Measurements from ENCODE around the gene RNF13. TPM values are rescaled to one million over a fixed set of nuclear protein-coding genes. Genes with fewer than 3 reads are reported as not detected.

RNF13 gene
- total RNA-seq, 2 donors from 2014 or later = 41.3 to 49.1 TPM

DNA sequence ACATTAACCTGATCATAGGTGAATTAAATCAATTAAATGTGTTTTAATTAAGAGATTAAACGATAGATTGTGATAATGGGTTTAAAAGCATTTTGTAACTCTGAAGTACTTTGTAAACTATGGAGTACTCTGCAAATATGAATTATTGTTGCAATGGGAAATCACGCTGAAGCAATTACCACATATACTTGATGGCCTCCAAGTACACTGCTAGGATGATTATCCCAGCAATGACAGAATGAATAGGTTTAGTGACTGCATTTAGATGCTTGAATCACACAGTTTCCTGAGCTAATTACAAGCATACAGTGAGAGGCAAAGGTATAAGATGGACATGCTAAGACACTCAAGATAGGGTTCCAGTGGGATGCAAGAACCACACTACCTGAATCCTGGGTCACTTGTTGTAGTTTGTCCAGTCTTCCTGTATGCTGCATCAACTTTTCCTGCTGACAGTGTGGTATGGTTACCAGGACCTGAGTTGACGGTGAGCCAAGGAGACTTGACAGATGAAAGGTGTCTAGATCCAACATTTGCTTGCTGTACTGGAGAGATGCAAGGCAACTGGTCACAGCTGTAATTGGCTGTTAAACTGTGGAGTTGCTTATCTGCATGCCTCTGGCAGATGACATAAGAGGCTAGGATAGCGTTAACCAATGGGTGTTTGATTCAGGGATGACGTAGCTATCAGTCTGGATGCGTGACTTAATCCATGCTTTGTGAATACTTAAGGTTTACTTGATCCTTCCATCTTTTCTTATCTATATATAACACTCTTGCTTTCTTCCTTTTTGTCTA lies 38.0 kb downstream of the RNF13 start:
- intact Hi-C loops (cut with DNase I) = no loop called here
- no peaks in the 10 kb centered on the region for H3K27me3 ChIP-seq

DNA sequence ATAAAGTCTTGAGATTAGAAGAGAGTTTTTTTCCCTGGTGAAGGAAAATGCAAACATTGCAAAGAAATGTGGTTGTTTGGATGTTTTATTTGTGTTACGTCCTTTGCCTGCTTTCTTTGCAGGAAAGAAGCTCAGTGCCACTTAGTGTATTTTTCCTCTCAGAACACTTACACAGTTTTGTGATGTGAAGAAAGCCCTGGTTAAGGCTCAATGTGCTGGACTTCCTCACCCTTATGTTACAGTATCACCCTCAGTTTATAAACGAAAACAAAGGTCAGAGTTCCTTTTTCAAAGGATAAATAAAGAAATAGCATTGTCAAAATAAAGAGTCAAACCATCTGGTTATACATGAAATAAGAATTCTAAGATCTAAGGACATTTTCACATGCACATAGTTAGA lies 45.9 kb downstream of the RNF13 start:
- Histone ChIP-seq H3K36me3 (no peaks in the 10 kb centered on the region), H3K9ac (ENCODE audit: low read depth in 2 of 2, low read length in 2 of 2) (no peak overlapping the region), H3K9me3 (no peaks in the 10 kb centered on the region), H3K4me1 (no peaks in the 10 kb centered on the region), H3K4me3 (no peak overlapping the region), H3K27ac (no peak overlapping the region), H3K27me3 (no peaks in the 10 kb centered on the region)
- DNase-seq = no peak
- TF ChIP-seq, protein P1, sequence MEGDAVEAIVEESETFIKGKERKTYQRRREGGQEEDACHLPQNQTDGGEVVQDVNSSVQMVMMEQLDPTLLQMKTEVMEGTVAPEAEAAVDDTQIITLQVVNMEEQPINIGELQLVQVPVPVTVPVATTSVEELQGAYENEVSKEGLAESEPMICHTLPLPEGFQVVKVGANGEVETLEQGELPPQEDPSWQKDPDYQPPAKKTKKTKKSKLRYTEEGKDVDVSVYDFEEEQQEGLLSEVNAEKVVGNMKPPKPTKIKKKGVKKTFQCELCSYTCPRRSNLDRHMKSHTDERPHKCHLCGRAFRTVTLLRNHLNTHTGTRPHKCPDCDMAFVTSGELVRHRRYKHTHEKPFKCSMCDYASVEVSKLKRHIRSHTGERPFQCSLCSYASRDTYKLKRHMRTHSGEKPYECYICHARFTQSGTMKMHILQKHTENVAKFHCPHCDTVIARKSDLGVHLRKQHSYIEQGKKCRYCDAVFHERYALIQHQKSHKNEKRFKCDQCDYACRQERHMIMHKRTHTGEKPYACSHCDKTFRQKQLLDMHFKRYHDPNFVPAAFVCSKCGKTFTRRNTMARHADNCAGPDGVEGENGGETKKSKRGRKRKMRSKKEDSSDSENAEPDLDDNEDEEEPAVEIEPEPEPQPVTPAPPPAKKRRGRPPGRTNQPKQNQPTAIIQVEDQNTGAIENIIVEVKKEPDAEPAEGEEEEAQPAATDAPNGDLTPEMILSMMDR (IDR thresholded peaks at IDR 0.05) = no peak
- intact Hi-C loops (cut with DNase I) = no loop called here

More for the DNA sequence above, 38.0 kb downstream of the RNF13 start:
- TF ChIP-seq, protein P1 (IDR thresholded peaks at IDR 0.05) = no peak
- Histone ChIP-seq H3K27ac (no peak overlapping the region), H3K4me3 (no peak overlapping the region), H3K9ac (ENCODE audit: low read depth in 2 of 2, low read length in 2 of 2) (no peak overlapping the region), H3K9me3 (no peaks in the 10 kb centered on the region), H3K36me3 (no peaks in the 10 kb centered on the region), H3K4me1 (no peaks in the 10 kb centered on the region)
- no peak for DNase-seq

DNA sequence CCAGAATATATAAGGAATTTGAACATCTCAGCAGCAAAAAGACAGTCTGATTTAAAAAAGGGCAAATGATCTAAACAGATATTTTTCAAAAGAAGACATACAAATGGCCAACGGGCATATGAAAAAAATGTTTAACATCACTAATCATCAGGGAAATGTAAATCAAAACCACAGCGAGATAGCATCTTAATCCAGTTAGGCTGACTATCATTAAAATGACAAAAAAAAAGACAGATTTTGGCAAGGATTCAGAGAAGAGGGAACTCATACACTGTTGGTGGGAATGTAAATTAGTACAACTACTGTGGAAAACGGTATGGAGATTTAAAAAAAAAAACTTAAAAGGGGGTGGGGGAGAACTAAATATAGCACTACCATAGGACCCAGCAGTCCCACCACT lies 47.9 kb downstream of the RNF13 start:
- H3K9me3 ChIP-seq = no peaks in the 10 kb centered on the region
- no peaks in the 10 kb centered on the region for H3K4me1 ChIP-seq
- no peak for DNase-seq
- H3K36me3 ChIP-seq = no peaks in the 10 kb centered on the region
- no peaks in the 10 kb centered on the region for H3K27me3 ChIP-seq
- no peak overlapping the region for H3K9ac ChIP-seq (ENCODE audit: low read depth in 2 of 2, low read length in 2 of 2)
- no peak overlapping the region for H3K4me3 ChIP-seq
- TF ChIP-seq, protein P1 (IDR thresholded peaks at IDR 0.05) = no peak
- H3K27ac ChIP-seq = no peak overlapping the region
- intact Hi-C loops (cut with DNase I) = no loop called here

DNA sequence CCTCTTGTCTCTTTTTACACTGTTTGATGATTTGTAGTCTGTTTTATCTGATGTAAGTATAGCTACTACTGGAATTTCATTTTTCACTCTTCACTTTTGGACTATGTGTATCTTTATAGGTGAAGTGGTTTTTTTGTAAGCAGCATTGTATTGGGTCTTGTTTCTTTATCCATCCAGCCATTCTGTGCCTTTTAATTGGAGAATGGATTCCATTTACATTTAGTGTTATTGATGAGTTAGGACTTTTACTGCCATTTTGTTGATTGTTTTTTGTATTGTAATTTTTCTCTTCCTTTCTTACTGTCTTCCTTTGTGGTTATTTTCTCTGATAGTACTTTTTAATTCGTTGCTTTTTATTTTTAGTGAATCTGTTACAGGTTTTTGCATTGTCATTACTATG lies 54.5 kb downstream of the RNF13 start:
- Histone ChIP-seq H3K27ac (no peak overlapping the region), H3K36me3 (no peaks in the 10 kb centered on the region), H3K9ac (ENCODE audit: low read depth in 2 of 2, low read length in 2 of 2) (no peak overlapping the region), H3K9me3 (no peaks in the 10 kb centered on the region), H3K4me3 (no peak overlapping the region), H3K27me3 (no peaks in the 10 kb centered on the region), H3K4me1 (no peaks in the 10 kb centered on the region)
- no peak for DNase-seq
- intact Hi-C loops (cut with DNase I) = no loop called here
- TF ChIP-seq, protein P1 (IDR thresholded peaks at IDR 0.05) = no peak

DNA sequence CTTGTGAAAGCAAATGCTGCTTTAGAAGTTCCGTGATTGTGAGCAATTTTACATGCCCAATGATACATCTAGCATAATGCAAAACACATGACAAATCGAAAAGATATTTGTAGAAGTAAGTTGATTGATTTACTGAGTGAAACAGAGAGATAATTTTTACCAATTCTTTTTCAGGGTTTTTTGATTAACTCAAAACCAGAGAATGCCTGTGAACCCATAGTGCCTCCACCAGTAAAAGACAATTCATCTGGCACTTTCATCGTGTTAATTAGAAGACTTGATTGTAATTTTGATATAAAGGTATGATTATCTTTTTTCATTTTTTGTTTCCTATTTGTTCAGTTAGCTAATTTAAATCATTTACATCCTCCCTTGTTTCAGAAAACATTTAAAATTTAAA lies 58.8 kb downstream of the RNF13 start:
- Histone ChIP-seq H3K27ac (no peak overlapping the region), H3K27me3 (no peaks in the 10 kb centered on the region), H3K4me3 (no peak overlapping the region), H3K9ac (ENCODE audit: low read depth in 2 of 2, low read length in 2 of 2) (no peak overlapping the region), H3K4me1 (no peaks in the 10 kb centered on the region), H3K36me3 (no peaks in the 10 kb centered on the region), H3K9me3 (no peaks in the 10 kb centered on the region)
- intact Hi-C loops (cut with DNase I) = no loop called here
- TF ChIP-seq, protein P1 (IDR thresholded peaks at IDR 0.05) = no peak
- no peak for DNase-seq
